DND-41 (cell line): ENCODE measurements around the gene FTO.

Experiments
- ATAC-seq: fragments of 200-7000 bp; cut with Tn5 transposase; 3 replicates; pipeline ENCODE4 v1.9.1; 2021; ENCODE audit warnings: low read depth; ENCODE audit not compliant: insufficient read depth
- DNase-seq: peaks from one replicate; pipeline ENCODE4 v3.0.0-alpha.2; 2020
- H2AFZ ChIP-seq: 2 replicates; pipeline ENCODE4 v1.6.0; 2012; ENCODE audit warnings: low read depth, low read length
- H3K27ac ChIP-seq: 2 replicates; pipeline ENCODE4 v1.5.1; 2012; ENCODE audit warnings: low read length, inconsistent platforms
- H3K27me3 ChIP-seq: fragments of 200-600 bp; sonication (generic); 2 replicates; pipeline ENCODE4 v1.6.0; 2012; ENCODE audit warnings: low read length, mild to moderate bottlenecking, inconsistent platforms; ENCODE audit not compliant: insufficient read depth, poor library complexity
- H3K36me3 ChIP-seq: 2 replicates; pipeline ENCODE4 v1.5.1; 2012; ENCODE audit warnings: low read length, inconsistent platforms; ENCODE audit not compliant: insufficient read depth
- H3K4me1 ChIP-seq: 2 replicates; pipeline ENCODE4 v1.5.1; 2012; ENCODE audit warnings: mild to moderate bottlenecking, low read length; ENCODE audit not compliant: insufficient read depth
- H3K4me2 ChIP-seq: 2 replicates; pipeline ENCODE4 v1.6.0; 2012; ENCODE audit warnings: mild to moderate bottlenecking, moderate library complexity, low read length, inconsistent platforms; ENCODE audit not compliant: insufficient read depth
- H3K4me3 ChIP-seq, 2 experiments: fragments of 200-600 bp in 1 of 2; shearing (Covaris generic) in 1 of 2; 2 replicates each; pipeline ENCODE4 v1.5.1; 2012 to 2016; ENCODE audit warnings: inconsistent platforms in 2 of 2, low read length in 2 of 2, mild to moderate bottlenecking in 2 of 2, low read depth in 1 of 2, moderate library complexity in 1 of 2
- H3K79me2 ChIP-seq: 2 replicates; pipeline ENCODE4 v1.6.0; 2012; ENCODE audit warnings: low read length, inconsistent platforms; ENCODE audit not compliant: insufficient read depth
- H3K9ac ChIP-seq: 2 replicates; pipeline ENCODE4 v1.6.0; 2012; ENCODE audit warnings: low read depth, mild to moderate bottlenecking, inconsistent platforms, low read length, moderate library complexity
- H3K9me3 ChIP-seq: 2 replicates; pipeline ENCODE4 v1.5.1; 2012; ENCODE audit warnings: low read length, moderate library complexity, mild to moderate bottlenecking, inconsistent platforms; ENCODE audit not compliant: insufficient read depth, severe bottlenecking
- H4K20me1 ChIP-seq: 2 replicates; pipeline ENCODE4 v1.6.0; 2012; ENCODE audit warnings: low read length; ENCODE audit not compliant: insufficient read depth
- CTCF ChIP-seq: IDR thresholded peaks from 2 replicates; pipeline ENCODE4 v1.5.1; 2012; ENCODE audit warnings: borderline replicate concordance, low read length, moderate library complexity, mild to moderate bottlenecking; ENCODE audit not compliant: poor library complexity, severe bottlenecking; ENCODE audit errors: extremely low read depth
- EZH2 ChIP-seq: IDR thresholded peaks from 3 replicates; pipeline ENCODE4 v1.6.1; 2012; ENCODE audit warnings: borderline replicate concordance, low read depth, mild to moderate bottlenecking, moderate library complexity, low read length, inconsistent platforms; ENCODE audit not compliant: severe bottlenecking

Gene FTO

GRCh38 chr16:53832896-53833544 is 129.1 kb downstream of the FTO start:
- H3K27ac ChIP-seq, result no peak overlapping the region
- ATAC-seq, result no peak
- H3K79me2 ChIP-seq, result peaks cover 28% of the 10 kb centered on the region

DNA sequence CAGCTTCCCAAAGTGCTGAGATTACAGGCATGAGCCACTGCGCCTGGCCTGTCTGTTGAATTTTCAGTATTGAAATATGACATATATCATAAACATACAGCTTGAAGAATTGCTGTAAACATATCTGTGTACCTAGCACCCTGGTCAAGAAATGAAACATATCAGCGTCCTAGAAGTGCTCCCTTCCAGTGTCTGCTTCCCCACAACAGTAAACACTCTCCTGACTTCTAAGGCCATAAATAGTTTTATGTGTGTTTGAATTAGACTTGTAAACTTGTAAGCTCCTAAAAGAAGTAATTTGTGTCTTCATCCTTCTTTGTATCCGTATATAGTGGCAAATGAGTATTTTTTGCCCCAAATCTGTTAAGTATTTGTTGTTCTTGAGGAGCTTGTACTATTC is 132.2 kb downstream of the FTO start:
- H4K20me1 ChIP-seq, result no peaks in the 10 kb centered on the region
- H2AFZ ChIP-seq, result no peak overlapping the region
- DNase-seq, result no peak
- peaks cover 18% of the 10 kb centered on the region; the same call in 1 of the 2 replicates for H3K79me2 ChIP-seq
- no peak for ATAC-seq
- H3K9me3 ChIP-seq, result no peaks in the 10 kb centered on the region
- no peak overlapping the region for H3K27ac ChIP-seq
- TF ChIP-seq CTCF (no peak), EZH2 (no peak)
- peaks cover 17% of the 10 kb centered on the region for H3K36me3 ChIP-seq
- peaks cover 17% of the 10 kb centered on the region for H3K4me1 ChIP-seq
- H3K27me3 ChIP-seq, result no peaks in the 10 kb centered on the region
- H3K4me2 ChIP-seq, result no peak overlapping the region
- H3K4me3 ChIP-seq, result no peak overlapping the region
- no peak overlapping the region for H3K9ac ChIP-seq

More at GRCh38 chr16:53832896-53833544, 129.1 kb downstream of the FTO start:
- DNase-seq, result no peak
- Histone ChIP-seq H3K9me3 (no peaks in the 10 kb centered on the region), H2AFZ (no peak overlapping the region), H3K27me3 (no peaks in the 10 kb centered on the region), H3K36me3 (peaks cover 22% of the 10 kb centered on the region), H3K4me1 (no peaks in the 10 kb centered on the region), H3K9ac (no peak overlapping the region), H3K4me3 (no peak overlapping the region), H3K4me2 (no peak overlapping the region), H4K20me1 (no peaks in the 10 kb centered on the region)
- TF ChIP-seq CTCF (no peak), EZH2 (no peak)

- no peaks in the 10 kb centered on the region for H3K9me3 ChIP-seq
- H3K4me2 ChIP-seq, result no peak overlapping the region
- H3K4me3 ChIP-seq, result no peak overlapping the region
- DNase-seq, result no peak
- H2AFZ ChIP-seq, result no peak overlapping the region
- ATAC-seq, result no peak
- H3K36me3 ChIP-seq, result peaks cover 17% of the 10 kb centered on the region
- no peak overlapping the region for H3K27ac ChIP-seq
- peaks cover 17% of the 10 kb centered on the region for H3K4me1 ChIP-seq
- H3K27me3 ChIP-seq, result no peaks in the 10 kb centered on the region
- TF ChIP-seq EZH2 (no peak), CTCF (no peak)
- no peaks in the 10 kb centered on the region for H4K20me1 ChIP-seq
- peaks cover 21% of the 10 kb centered on the region; the same call in 1 of the 2 replicates for H3K79me2 ChIP-seq
- no peak overlapping the region for H3K9ac ChIP-seq
These were observed 132.7 kb downstream of the FTO start for GRCh38 chr16:53836680-53837079.

GRCh38 chr16:53837426-53837825 is 133.5 kb downstream of the FTO start:
- Histone ChIP-seq H2AFZ (no peak overlapping the region), H3K27me3 (no peaks in the 10 kb centered on the region), H3K79me2 (peaks cover 26% of the 10 kb centered on the region), H3K4me2 (no peak overlapping the region), H3K4me3 (no peak overlapping the region), H3K4me1 (peaks cover 17% of the 10 kb centered on the region), H4K20me1 (no peaks in the 10 kb centered on the region), H3K27ac (peak overlapping the region; percentile 21; the same call in 1 of the 2 replicates), H3K9me3 (no peaks in the 10 kb centered on the region), H3K36me3 (peaks cover 17% of the 10 kb centered on the region), H3K9ac (no peak overlapping the region)
- ATAC-seq (no peak), DNase-seq (no peak)
- no peak for TF ChIP-seq EZH2
- TF ChIP-seq CTCF, result no peak
